NCI-H2081 treated with DMSO at 0.1 percent for 48 hours (cell line): ENCODE data around the gene RHOD.

Experiments
- DNase-seq: peaks from one replicate; lab custom pipeline; 2025; lab: John Stamatoyannopoulos, UW

Gene RHOD, protein sequence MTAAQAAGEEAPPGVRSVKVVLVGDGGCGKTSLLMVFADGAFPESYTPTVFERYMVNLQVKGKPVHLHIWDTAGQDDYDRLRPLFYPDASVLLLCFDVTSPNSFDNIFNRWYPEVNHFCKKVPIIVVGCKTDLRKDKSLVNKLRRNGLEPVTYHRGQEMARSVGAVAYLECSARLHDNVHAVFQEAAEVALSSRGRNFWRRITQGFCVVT

DNA sequence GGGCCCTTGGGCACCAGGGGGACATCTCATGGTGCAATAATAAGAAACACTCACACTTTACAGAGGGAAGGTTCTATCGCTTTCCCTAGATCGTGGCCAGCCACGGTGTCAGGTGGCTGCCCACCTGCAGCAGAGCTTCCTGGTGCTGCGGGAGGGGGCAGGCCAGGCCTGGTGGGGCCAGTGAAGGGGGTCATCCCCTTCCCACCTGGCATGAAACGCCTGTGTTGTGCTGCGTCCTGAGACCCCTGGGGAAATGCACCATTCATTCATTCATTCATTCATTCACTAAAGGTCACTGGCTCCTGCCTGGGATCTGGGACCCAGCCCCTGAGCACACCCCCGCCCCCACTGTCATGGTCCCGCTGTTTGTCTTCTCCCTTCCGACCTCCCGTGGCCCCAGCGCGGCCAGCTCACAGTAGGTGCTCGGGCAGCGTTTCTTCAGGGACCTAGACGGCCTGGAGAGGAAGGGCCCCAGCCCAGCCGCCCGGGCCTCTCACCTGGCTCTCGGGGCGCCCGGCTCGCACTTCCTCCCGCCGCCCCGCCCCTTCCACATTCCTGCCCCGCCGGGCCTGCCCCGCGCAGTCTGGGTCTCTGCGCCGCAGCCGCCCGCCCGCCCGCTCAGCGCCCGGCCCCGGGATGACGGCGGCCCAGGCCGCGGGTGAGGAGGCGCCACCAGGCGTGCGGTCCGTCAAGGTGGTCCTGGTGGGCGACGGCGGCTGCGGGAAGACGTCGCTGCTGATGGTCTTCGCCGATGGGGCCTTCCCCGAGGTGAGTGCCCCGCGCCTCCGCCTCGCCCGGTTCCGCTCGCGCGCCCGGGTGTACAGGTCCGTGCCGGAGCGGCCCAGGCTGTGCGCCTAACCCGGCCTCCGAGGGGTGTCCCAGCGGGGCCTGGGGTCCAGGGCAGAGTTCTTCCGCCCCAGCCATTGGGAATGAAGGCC is at the start of gene RHOD:
Gene RHOD (plus strand): TSS at position 581 of the 938 bp plus-strand sequence. CDS start 56 bp downstream, at position 637.
- DNase-seq = no peak

DNA sequence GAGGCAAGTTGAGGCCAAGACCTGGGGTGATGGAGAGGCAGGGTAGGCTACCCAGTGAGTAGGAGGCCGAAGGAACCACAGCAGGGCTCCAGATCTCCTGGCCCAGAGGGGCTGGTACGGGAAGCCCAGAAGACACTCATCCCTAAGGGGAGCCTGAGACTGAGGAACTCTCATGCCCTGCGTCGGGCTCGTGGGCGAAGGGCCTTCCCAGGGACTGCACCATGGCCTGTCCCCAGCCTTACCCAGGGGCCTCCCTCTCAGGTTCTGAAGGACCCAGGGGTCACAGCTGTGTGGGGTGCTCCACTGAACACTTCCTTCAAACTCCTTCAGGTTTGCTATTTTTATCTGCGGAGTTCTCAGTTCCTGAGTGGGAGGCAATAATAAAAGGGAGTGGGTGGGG is 49.5 kb upstream of the RHOD start:
- no peak for DNase-seq

DNA sequence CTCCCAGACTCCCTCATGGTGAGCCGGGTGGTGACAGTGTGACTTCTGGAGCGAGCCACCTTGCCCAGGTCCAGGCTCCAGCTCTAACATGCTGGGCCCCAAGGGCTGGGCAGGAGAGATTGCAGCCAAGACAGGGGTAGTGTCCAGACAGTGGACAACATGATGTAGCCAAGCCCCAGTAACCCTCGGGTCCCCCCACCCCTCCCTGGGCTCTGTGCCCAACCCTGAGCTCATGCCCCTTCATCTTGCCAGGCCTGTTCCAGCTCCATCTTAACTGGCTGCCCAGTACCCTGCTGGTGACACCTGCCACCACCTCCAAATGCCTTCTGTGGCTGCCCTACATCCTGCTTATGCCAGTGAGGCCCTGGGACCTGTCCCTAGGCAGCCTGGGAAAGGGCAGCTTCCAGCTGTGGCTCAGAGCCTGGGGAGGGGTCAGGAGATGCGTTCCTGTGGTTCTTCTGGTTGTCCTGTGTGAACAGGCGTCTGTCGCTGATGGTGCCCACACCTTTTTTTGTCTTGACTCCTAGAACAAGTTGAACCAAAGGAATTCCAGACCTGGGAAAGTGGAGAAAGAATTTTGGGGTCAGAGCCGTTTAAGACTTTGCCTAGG is 46.2 kb upstream of the RHOD start:
- DNase-seq = no peak

DNA sequence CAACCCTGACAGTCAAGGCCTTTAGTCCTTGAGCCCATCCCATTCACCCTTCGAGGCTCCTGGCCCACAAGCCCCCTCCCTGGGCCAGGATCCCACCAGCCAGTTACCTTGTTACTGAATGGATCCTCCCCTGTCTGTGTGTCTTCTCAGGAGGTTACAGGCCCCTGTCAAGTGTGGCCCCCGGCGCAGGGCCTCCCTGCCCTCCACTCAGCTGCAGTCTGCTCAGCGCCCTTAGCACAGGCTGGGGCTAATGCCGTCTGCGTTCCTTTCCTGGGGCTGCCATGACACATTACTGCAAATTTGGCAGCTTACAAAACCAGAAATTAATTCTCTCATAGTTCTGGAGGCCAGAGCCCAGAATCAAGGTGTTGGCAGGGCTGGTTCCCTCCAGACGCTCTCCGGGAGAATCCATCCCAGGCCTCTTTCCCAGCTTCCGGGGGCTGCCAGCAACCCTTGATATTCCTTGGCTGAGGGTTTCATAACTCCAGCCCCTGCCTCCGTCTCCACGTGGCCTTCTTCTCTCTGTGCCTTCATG is 43.1 kb upstream of the RHOD start:
- DNase-seq = no peak

DNA sequence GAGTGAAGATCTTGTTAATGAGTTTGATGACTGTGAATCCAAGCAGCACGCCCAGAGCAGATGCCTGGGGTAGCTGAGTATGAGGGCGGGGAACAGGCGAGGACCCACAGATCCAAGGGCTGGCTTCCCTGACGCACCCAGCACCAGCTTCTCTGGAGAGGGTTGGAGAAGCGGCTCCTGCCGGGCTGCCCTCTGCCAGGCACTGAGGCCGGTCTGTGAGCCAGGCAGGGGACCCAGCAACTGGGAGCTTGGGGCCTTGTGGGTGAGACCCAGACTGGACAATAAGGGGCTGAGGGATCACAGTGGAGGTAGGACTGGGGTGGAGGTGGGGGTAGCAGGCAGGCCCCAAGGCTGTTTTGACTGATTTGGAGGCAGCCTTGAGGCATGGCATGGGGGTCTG is 42.3 kb upstream of the RHOD start:
- no peak for DNase-seq

DNA sequence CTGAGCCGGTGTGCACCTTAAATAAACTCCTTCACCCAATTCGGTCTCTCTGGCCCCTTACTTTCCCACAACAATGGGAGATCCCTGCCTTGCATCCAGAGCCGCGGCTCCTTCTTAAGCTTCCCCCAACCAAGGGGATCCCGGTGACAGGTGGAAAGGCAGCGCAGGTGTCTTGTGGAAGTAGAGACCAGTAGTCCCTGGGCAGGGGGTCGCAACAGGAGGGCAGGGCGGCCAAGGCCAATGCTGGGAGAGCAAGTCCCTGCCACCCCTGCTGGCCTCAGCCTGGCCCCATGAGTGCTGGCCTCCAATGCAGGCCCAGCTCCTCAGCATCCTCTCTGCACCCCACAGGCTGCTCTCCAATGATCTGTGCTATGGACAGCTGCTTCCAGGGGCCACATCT is 41.6 kb upstream of the RHOD start:
- DNase-seq = no peak

DNA sequence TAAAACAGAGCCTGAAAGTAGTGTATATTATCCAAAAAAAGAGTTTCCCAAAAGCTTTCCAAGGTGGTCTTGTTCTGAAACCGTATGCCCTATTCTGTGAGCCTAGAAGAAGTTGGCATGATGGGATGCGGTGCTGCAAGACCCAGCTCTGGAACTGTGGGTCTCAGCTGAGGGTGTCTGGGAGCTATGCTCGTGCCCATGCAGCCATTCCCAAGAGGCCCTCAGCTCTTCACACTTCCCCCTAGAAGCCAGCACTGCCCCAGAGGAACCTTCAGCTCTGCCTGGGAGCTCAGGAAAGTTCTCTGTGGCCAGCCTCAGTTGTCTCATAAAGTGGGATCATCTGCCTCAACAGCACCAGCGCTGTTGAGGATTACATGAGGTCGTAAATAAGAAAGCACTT is 40.1 kb upstream of the RHOD start:
- no peak for DNase-seq

DNA sequence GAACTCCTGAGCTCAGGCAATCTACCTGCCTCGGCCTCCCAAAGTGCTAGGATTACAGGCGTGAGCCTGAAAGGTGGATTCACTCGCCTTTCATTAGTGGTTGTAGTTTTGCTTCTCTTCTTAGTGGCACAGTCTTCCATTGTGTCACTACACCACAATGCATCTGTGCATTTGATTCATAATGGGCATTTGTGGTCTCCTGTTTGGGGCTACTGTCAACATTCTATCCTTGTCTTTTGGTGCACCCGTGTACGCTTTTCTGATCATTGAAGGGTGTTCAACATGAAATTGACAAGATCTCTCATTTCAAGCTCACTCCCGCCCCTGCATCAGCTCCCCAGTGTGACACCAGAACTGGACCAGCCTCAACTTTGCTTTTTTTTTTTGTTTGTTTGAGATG is 35.7 kb upstream of the RHOD start:
- no peak for DNase-seq

DNA sequence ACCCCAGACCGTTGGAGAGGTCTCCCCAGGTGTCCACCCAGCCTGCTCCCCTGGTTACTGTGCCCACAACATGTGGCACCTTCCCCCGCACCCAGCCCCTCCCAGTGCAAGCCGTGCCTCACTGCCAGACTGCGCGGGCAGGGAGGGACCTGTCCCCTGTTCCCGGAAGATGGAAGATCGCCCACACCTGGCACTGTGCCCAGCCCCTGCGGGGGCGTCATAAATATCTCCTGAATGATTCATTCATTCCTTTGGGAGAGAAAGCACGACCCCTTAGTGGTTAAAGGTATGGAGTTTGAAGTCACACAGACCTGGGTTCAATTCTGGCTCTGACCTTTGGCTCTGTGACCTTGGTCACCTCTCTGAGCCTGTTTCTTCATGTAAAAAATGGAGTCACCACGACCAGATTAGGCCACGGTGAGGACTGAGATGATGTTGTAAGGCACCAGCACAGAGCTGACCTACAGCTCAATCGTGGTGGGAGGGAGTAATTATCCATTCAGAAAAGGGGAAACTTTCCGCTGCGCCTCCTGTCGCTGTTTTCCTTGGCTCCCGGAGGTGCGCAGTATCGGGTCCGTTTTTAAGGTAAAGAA is 34.2 kb upstream of the RHOD start:
- DNase-seq = no peak

DNA sequence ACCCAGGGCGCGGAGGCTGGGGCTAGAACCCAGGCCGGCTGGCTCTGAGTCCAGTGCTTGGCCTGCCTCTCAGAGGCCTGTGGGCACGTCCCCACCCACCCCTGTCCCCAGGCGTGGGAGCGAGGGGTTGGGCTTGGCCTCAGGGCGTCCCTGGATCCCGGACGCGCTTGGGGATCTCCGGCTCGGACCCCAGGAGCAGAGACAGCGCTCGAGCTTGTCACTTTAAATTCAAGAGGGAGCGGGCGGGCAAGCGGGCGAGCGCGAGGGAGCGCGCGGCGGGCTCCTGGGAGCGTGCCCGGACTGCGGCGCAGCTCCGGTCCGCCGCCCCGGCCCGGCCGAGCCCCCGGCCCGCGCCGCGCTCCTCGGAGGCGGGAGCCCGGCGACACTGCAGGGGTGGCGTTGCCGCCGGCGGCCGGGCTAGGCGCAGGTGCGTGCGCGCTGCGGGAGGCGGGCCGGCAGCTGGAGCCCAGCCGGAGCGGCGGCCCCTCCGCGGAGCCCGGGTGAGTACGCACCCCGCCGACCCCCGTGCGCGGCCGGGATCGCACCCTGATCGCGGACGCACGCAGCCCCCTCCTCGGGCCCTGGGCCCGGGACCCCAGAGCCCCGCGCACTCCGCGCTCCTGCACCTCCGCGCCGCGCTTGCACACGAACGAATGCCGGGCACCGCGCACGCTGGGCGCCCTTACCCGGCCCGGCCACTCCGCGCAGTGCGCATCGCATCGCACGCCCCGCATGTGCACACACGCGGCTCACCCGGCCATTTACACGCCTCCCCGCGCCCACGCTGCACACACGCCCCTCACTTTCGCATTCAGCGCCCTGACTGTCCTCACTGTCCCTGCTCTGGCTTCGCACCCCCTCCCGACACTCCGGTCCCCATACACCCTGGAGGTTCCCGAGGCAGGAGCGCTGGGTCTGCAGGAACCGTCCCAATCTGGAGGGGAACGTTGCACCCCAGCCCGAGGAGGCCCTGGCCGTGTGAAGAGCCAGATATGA is 33.4 kb upstream of the RHOD start, which contains the start of gene SYT12:
Gene SYT12 (plus strand): TSS at position 174 of the 996 bp plus-strand sequence. CDS start 7,011 bp downstream, outside the sequence.
- no peak for DNase-seq

DNA sequence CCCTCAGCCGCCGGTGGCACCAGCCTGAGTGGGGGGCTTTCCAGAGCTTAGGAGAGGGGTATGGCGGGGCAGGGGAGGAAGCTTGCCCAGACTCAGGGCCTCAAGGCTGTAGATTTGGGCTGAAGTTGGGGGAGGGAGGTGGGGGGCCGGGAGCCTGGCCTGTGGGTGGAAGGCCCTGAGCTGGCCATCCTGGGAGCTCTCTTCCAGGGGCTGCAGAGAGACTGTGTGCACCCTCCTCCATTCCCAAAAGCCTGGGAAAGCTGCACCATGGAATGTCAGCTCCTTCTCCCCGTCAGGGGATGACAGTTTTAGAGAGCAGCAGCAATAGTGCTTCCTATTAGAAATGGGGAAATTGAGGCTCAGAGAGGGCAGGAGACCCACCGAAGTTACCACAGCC is 32.7 kb upstream of the RHOD start:
- DNase-seq = no peak

DNA sequence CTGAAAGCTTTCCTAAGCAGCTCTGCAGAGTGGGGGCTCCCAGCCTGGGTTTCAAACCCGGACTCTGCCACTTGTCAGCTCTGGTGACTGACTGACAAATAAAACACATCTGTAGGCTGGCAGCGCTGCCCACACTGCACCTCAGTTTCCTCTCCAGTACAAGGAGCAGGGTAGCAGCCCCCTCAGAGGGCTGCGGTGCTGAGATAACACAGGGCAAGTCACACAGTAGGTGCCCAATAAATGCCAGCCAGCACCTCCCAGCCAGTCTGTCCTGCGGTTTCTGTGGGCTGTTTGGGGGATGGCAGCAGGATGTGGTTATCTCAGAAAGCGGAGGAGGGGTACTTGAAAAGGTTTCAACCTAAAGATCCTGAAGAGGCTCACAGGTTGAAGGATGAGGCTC is 32.2 kb upstream of the RHOD start:
- no peak for DNase-seq

DNA sequence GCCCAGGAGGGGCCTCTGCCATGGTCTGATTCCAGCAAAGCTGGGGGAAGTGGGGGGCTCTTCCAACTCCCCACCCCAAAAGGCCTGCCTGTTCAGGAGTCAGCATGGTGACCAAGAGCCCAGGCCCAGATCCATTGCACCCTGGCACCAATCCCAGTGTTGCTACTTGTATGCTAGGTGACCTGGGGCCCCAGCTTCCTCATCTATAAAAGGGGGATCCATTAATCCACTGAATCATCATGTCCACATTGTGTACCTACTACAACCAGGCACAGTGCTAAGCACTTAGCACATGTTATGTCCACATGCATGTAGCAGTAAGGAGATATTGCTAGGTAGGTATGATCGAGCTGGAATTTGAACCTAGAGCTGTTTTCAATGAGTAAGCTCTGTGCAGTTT is 31.7 kb upstream of the RHOD start:
- no peak for DNase-seq

DNA sequence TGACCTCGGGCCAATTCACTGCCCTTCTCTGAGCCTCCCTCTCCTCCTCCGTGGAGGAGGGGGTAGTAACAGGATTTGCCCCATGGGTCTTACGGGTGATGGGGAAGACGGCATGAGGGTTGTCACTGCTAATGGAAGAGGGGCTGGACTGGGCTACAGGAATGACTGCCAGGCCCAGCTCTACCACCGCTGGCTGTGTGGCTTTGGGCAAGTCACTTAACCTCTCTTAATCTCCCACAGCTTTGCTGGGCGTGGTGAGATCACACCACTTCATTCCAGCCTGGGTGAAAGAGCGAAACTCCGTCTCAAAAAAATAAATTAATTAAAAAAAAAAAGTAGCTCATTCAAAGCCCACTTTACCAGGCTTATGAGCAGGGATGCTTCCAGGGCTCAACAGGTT is 30.9 kb upstream of the RHOD start:
- DNase-seq = no peak

DNA sequence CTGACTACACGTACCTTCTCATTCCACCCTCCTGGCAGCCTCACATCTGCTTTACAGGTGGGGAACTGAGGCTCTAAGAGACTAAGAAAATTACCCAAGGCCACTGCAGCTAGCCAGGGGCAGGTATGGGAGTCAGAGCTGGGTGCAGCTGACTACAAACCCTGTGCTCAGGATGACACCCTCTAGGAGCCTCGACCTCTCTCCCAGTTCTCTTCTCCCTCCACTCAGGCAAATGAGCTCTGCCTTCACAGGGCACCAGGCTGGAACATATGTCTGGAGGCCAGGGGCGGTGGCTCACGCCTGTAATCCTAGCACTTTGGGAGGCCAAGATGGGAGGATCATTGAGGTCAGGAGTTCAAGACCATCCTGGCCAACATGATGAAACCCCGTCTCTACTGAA is 29.7 kb upstream of the RHOD start:
- no peak for DNase-seq

DNA sequence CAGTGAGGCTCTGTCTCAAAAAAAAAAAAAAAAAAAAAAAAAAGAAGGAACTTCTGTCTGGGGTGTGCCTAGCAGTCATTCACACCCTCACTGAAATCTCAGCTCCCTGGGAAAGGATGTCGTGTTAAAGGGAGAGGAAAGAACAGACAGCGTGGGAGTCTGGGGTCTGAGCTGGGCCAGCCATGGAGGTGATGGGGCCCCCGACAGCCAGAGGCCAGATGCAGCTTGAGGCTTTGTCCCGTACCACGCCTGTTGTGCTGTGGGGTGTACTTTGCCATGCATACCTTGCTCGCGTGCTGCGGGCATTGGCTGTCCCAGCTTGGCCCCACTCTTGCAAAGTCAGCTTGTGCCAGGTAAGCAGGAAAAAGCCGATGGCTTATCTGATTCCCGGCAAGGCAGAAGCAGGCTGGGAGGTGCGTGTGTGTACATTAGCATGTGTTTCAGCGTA is 29.1 kb upstream of the RHOD start:
- no peak for DNase-seq

DNA sequence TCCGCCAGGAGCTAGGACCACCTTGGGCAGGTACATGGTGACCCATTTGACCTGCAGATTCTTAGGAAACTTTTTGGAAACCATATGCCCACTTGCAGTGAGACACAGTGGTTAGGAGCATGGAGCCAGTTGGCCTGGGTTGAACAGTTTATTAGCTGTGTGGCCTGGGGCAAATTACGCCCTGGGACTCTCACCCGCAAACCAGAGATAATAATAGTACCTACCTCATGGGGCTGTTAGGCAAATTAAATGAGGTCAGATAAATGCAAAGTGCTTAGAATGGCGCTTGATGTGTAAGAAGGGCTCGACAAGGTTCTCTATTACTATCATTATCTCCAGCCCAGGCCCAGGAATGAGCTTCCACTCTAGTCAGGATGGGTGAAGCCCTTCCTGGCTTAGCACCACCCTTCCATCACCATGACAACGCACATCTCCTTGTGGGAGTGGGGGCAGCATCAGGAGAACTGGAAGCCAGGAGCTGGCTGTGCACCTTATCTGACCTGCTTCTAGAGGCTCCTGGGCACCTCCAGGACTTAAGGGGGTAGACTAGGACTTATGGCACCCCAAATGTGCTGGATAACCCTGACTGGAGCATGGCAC is 28.6 kb upstream of the RHOD start:
- no peak for DNase-seq

DNA sequence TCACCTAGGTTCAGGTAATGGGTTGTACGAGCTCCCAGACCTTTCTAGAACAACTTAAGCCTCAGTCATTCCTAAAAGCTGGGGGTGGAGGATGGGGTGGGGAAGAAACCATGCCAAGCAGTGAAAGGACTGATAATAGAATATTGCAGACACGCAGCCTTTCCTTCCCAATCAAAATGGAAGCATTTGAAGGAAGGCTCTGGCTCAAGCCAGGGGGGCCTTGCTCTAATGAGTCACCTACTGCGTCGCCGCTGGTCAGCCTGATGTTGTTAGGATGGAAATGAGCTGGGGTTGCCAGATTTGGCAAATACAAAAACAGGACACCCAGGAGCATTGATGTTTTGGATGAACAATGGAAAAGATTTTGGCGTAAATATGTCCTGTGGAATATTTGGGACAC is 27.5 kb upstream of the RHOD start:
- no peak for DNase-seq

DNA sequence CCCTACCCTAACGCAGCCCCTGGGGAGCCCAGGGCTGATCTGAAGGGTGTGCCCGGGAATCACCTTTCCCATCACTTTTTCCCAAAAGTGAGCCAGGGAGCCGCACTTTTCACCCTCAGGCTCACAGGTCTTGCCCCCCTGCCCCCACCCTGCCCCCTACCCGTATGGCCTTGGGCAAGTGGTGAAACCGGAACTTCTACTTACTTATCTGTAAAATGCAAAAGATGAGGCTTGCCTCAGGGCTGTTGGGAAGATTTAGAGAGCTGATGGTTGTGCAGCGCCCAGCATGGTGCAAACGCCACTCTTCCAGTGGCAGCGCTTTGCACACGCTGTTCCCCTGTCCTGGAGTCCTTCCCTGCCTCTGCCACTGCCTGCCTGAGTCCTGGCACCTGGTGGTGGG is 25.7 kb upstream of the RHOD start:
- DNase-seq = no peak

DNA sequence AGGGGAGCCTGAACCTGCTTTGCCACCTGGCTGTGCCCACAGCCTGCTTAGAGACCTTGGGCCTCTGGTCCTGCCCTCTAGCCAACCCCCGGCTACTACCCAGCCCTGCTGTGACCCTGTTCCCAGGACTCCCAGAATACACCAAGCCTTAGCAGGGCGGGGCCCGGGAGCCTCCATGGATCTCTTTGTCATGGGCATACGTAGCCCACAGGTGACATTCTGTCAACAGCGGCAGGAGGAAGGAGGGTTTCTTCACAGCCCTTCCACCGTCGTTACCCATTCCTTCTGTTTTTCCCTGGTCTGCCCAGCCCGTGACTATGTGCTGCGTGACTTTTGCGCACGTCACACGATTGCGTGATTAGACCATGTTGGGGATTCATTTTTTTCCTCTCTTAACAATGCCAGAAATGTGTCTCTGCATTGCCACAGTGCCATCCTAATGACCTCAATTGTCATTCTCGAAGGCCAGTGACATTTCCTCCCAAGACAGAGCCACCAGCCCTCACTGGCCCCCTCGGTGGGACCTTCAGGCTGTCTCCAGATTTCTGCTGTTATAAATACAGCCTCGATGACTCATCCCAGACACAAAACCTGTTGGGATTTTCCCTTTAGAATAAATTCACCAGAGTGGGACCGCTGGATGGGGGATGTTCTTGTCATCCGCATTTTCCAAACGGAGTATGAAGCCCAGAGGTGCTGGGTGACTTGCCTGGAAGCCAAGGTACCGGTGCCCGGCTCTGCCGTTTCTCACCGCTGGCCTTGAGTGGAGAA is 24.7 kb upstream of the RHOD start:
- no peak for DNase-seq
